ENCODE measurements around the gene CTSW. TPM values are rescaled to one million over a fixed set of nuclear protein-coding genes. Genes with fewer than 3 reads are reported as not detected.

Gene CTSW
- total RNA-seq, 2 experiments from 2014 or later: 1.7 TPM

DNA sequence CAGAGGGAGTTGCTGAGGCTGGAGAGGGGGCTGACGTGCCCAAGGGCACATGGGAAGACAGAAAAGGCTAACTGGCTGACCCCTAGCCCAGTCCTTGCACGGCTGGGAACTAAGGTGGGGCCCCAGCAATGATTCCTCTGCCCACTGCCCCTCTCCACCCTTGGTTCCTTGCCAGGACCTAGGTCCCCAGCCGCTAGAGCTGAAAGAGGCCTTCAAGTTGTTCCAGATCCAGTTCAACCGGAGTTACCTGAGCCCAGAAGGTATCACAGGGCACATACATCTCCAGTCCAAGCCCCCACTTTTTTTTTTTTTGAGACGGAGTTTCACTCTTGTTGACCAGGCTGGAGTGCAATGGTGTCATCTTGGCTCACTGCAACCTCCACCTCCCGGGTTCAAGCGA, 390 bp downstream of the CTSW start:
- no peak for ATAC-seq

DNA sequence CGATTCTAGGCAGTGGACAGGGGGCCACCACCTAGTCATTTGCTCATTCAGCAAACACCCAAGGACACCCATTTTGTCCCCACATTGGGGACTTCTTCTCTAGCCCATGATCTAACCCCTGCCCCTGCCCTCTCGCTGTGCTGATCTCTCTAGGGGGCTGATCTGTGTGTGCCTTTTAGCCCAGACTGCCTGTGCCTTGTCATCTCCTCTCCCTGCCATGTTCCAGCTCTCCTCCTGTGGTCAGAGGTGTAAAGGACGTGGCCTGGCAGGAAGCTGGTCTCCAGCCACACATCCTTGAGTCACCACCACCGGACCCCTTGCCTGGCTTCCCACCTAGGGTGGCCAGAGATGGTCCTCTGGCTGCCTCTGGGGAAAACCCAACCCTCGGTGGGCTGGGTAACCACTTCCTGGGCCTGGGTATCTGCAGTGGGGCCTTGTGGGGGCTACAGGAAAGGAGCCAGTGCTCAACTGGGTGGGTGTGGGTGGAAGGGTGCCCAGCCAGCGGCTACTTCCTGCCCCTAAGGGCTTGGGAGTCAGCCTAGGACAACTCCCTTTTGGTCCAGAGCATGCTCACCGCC, 1.3 kb downstream of the CTSW start:
- intact Hi-C loops (cut with DNase I, micrococcal nuclease): no loop called here
- ATAC-seq (no peak), DNase-seq (peak; percentile 9)
- peaks cover 29% of the 10 kb centered on the region for H3K4me1 Mint-ChIP-seq
- no peak overlapping the region for H3K4me3 Mint-ChIP-seq
- CTCF ChIA-PET: interaction anchor here (0.5 to 2.2 kb wide), 7 partner anchors 9 to 341 kb away, joined by 3 to 7 read pairs (median 4); partner anchors contain the start of genes CCDC85B and MUS81
- peaks cover 19% of the 10 kb centered on the region for H3K36me3 Mint-ChIP-seq (ENCODE audit: low read depth)
- no peak overlapping the region for H3K27ac Mint-ChIP-seq
- POLR2A ChIA-PET: no interaction called here
- no peaks in the 10 kb centered on the region for H3K9me3 Mint-ChIP-seq (ENCODE audit: low read depth)
- H3K27me3 Mint-ChIP-seq: no peaks in the 10 kb centered on the region

More for the DNA sequence above, 390 bp downstream of the CTSW start:
- peaks cover 14% of the 10 kb centered on the region for H3K36me3 Mint-ChIP-seq (ENCODE audit: low read depth)
- no peaks in the 10 kb centered on the region for H3K27me3 Mint-ChIP-seq
- no peak for DNase-seq
- ChIA-PET POLR2A (no interaction called here), CTCF (interaction anchor here (0.9 to 1.5 kb wide), 3 partner anchors 11 to 100 kb away, joined by 3 to 5 read pairs (median 5); partner anchors contain the start of genes CCDC85B and MUS81)
- no peak overlapping the region for H3K4me3 Mint-ChIP-seq
- H3K27ac Mint-ChIP-seq: no peak overlapping the region
- H3K4me1 Mint-ChIP-seq: peaks cover 25% of the 10 kb centered on the region
- intact Hi-C loops (cut with DNase I, micrococcal nuclease): no loop called here
- no peaks in the 10 kb centered on the region for H3K9me3 Mint-ChIP-seq (ENCODE audit: low read depth)

GRCh38 chr11:65882120-65883057, 2.8 kb downstream of the CTSW start:
- ChIA-PET CTCF (interaction anchor here (1.0 to 2.2 kb wide), 5 partner anchors 12 to 340 kb away, joined by 3 to 7 read pairs (median 4); partner anchors contain the start of gene MUS81), POLR2A (no interaction called here)
- intact Hi-C loops (cut with DNase I, micrococcal nuclease): no loop called here
- no peak for DNase-seq
- H3K27me3 Mint-ChIP-seq: no peaks in the 10 kb centered on the region
- no peak overlapping the region for H3K27ac Mint-ChIP-seq
- no peaks in the 10 kb centered on the region for H3K9me3 Mint-ChIP-seq (ENCODE audit: low read depth)
- H3K4me3 Mint-ChIP-seq: no peak overlapping the region
- peaks cover 28% of the 10 kb centered on the region for H3K36me3 Mint-ChIP-seq (ENCODE audit: low read depth)
- no peak for ATAC-seq
- H3K4me1 Mint-ChIP-seq: peaks cover 40% of the 10 kb centered on the region

DNA sequence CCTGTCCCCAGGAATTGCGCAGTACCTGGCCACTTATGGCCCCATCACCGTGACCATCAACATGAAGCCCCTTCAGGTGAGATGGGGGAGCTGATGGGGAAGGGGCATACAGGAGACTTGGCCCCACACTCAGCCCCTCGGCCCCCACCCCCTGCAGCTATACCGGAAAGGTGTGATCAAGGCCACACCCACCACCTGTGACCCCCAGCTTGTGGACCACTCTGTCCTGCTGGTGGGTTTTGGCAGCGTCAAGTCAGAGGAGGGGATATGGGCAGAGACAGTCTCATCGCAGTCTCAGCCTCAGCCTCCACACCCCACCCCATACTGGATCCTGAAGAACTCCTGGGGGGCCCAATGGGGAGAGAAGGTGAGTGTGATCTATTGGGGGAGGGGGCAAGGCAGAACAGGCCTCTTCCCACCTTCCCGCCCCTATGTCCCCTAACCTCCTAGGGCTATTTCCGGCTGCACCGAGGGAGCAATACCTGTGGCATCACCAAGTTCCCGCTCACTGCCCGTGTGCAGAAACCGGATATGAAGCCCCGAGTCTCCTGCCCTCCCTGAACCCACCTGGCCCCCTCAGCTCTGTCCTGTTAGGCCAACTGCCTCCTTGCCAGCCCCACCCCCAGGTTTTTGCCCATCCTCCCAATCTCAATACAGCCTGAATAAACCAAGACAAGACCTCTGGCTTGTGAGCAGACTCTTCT, 3.6 kb downstream of the CTSW start:
- peaks cover 31% of the 10 kb centered on the region for H3K36me3 Mint-ChIP-seq (ENCODE audit: low read depth)
- no peaks in the 10 kb centered on the region for H3K27me3 Mint-ChIP-seq
- ChIA-PET POLR2A (no interaction called here), CTCF (interaction anchor here (1.0 to 8.5 kb wide), 11 partner anchors 9 to 111 kb away, joined by 3 to 113 read pairs (median 12); partner anchors contain the start of genes FOSL1 and MUS81)
- intact Hi-C loops (cut with DNase I, micrococcal nuclease): no loop called here
- DNase-seq (no peak), ATAC-seq (no peak)
- H3K4me1 Mint-ChIP-seq: peaks cover 46% of the 10 kb centered on the region
- H3K27ac Mint-ChIP-seq: no peak overlapping the region
- H3K4me3 Mint-ChIP-seq: no peak overlapping the region
- H3K9me3 Mint-ChIP-seq (ENCODE audit: low read depth): no peaks in the 10 kb centered on the region

- DNase-seq (no peak), ATAC-seq (no peak)
- Mint-ChIP-seq H3K9me3 (ENCODE audit: low read depth) (no peaks in the 10 kb centered on the region), H3K4me3 (no peak overlapping the region), H3K27me3 (no peaks in the 10 kb centered on the region), H3K36me3 (ENCODE audit: low read depth) (peaks cover 32% of the 10 kb centered on the region), H3K27ac (peak overlapping the region; percentile 76), H3K4me1 (peaks cover 47% of the 10 kb centered on the region)
- intact Hi-C loops (cut with DNase I, micrococcal nuclease): loop anchor here (1.0 kb wide), 3 partner anchors 24 to 138 kb away; partner anchors contain the start of gene MUS81 (in 1 of the 2)
- ChIA-PET CTCF (interaction anchor here (0.6 to 10.8 kb wide), 43 partner anchors 10 to 464 kb away, joined by 3 to 210 read pairs (median 4); partner anchors contain the start of genes BANF1, CFL1, FOSL1 and KAT5), POLR2A (interaction anchor here (0.7 to 1.5 kb wide), 3 partner anchors 12 to 169 kb away, joined by 3 to 6 read pairs (median 3); no protein-coding TSS in a partner anchor)
Observed at GRCh38 chr11:65883786-65884715, 4.4 kb downstream of the CTSW start.

- ChIA-PET POLR2A (interaction anchor here (0.5 to 1.5 kb wide), 5 partner anchors 13 to 462 kb away, joined by 3 to 6 read pairs (median 3); partner anchors contain the start of gene NEAT1), CTCF (interaction anchor here (0.6 to 10.8 kb wide), 47 partner anchors 8 to 465 kb away, joined by 3 to 210 read pairs (median 4); partner anchors contain the start of genes BANF1, CFL1, FOSL1 and KAT5)
- peak; percentile 91 for DNase-seq
- H3K4me1 Mint-ChIP-seq: peaks cover 51% of the 10 kb centered on the region
- no peaks in the 10 kb centered on the region for H3K9me3 Mint-ChIP-seq (ENCODE audit: low read depth)
- no peak overlapping the region for H3K4me3 Mint-ChIP-seq
- peaks cover 32% of the 10 kb centered on the region for H3K36me3 Mint-ChIP-seq (ENCODE audit: low read depth)
- intact Hi-C loops (cut with DNase I, micrococcal nuclease): loop anchor here (1.0 kb wide), 3 partner anchors 24 to 138 kb away; partner anchors contain the start of gene MUS81 (in 1 of the 2)
- peak; percentile 57 for ATAC-seq
- no peaks in the 10 kb centered on the region for H3K27me3 Mint-ChIP-seq
- peak overlapping the region; percentile 76 for H3K27ac Mint-ChIP-seq
Observed at GRCh38 chr11:65884716-65885092, 5.1 kb downstream of the CTSW start.

GRCh38 chr11:65885231-65885630, 5.6 kb downstream of the CTSW start:
- H3K36me3 Mint-ChIP-seq (ENCODE audit: low read depth): peaks cover 32% of the 10 kb centered on the region
- ChIA-PET POLR2A (interaction anchor here (0.5 to 1.5 kb wide), 4 partner anchors 14 to 463 kb away, joined by 3 to 6 read pairs (median 4); partner anchors contain the start of gene NEAT1), CTCF (interaction anchor here (0.7 to 10.8 kb wide), 41 partner anchors 8 to 383 kb away, joined by 3 to 210 read pairs (median 5); partner anchors contain the start of genes CFL1, FOSL1, KAT5 and MUS81)
- intact Hi-C loops (cut with DNase I, micrococcal nuclease): no loop called here
- H3K4me1 Mint-ChIP-seq: peaks cover 52% of the 10 kb centered on the region
- H3K9me3 Mint-ChIP-seq (ENCODE audit: low read depth): no peaks in the 10 kb centered on the region
- H3K27ac Mint-ChIP-seq: no peak overlapping the region
- H3K27me3 Mint-ChIP-seq: no peaks in the 10 kb centered on the region
- ATAC-seq: no peak
- DNase-seq: no peak
- no peak overlapping the region for H3K4me3 Mint-ChIP-seq

DNA sequence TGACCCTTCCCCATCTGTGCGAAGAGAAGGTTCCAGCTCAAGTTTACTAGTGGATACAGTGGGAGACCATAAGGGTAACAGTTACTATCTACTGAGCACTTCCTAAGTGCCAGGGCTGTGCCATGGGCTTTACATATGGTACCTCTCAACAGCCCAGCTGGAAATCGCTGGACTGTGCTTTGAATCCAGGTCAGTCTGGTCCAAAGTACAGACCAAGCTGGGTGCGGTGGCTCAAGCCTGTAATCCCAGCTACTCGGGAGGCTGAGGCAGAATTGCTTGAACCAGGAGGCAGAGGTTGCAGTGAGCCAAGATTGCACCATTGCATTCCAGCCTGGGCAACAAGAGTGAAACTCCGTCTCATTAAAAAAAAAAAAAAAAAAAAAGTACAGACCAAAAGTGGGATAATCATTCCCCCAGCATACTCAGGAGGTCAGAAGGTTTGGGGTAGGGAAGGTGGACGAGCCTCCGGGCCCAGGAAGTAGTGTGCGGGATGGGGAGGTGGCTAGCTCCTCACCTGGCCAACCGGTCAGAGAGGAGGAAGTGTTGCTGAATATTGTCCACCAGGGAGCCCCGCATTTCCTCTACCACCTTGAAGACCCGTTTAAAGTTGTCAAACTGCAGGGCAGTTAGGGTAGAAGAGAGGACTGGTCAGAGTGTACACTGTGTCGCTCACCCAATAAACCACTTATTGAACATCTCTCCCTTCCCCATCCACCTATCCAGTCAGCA, 6.3 kb downstream of the CTSW start:
- DNase-seq (no peak), ATAC-seq (no peak)
- no peak overlapping the region for H3K27ac Mint-ChIP-seq
- H3K36me3 Mint-ChIP-seq (ENCODE audit: low read depth): peaks cover 32% of the 10 kb centered on the region
- ChIA-PET CTCF (interaction anchor here (0.6 to 10.8 kb wide), 26 partner anchors 8 to 233 kb away, joined by 3 to 210 read pairs (median 9); partner anchors contain the start of genes CFL1, FOSL1, KAT5 and MUS81), POLR2A (no interaction called here)
- peak overlapping the region; percentile 94 for H3K4me3 Mint-ChIP-seq
- H3K4me1 Mint-ChIP-seq: peaks cover 50% of the 10 kb centered on the region
- intact Hi-C loops (cut with DNase I, micrococcal nuclease): no loop called here
- H3K9me3 Mint-ChIP-seq (ENCODE audit: low read depth): no peaks in the 10 kb centered on the region
- H3K27me3 Mint-ChIP-seq: no peaks in the 10 kb centered on the region

DNA sequence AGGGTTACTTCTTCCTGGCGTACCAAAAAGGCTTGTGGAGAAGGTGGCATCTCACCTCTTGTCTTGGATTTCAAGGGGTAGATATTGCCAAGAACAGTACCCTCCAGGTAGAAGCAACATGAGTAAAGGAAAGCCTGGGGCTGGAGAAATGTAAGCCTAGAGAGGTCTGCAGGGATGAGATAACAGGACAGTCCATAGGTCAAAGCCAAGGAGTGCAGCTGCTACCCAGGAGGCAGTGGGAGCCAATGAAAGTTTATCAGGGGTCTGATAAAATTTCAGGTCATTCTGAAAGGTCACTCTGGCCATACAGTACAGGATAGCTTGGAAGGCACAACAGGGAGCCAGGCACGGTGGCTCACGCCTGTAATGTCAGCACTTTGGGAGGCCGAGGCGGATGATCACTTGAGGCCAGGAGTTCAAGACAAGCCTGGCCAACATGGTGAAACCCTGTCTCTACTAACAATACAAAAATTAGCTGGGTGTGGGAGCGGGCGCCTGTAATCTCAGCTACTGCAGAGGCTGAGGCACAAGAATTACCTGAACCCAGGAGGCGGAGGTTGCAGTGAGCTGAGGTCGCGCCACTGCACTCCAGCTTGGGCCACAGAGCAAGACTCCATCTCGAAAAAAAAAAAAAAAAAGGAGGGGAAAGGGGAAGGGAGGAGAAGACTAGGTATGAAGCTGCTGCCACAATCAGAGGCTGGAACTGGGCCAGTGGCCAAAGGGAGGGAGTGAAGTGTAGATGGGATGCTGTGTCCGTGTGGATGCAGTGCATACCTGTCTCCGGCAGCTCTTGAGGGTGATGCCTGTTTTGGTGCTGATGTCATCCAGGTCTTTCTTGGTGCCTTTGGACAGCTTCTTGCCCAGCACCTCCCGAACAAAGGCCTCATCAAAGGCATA, 7.4 kb downstream of the CTSW start:
- H3K27me3 Mint-ChIP-seq: no peaks in the 10 kb centered on the region
- H3K9me3 Mint-ChIP-seq (ENCODE audit: low read depth): no peaks in the 10 kb centered on the region
- CTCF ChIA-PET: interaction anchor here (0.6 to 10.8 kb wide), 16 partner anchors 12 to 181 kb away, joined by 3 to 210 read pairs (median 5); partner anchors contain the start of genes CFL1, FOSL1, KAT5 and MUS81
- peaks cover 34% of the 10 kb centered on the region for H3K36me3 Mint-ChIP-seq (ENCODE audit: low read depth)
- ATAC-seq (no peak), DNase-seq (no peak)
- POLR2A ChIA-PET: interaction anchor here (6.0 to 6.3 kb wide), 2 partner anchors 13 to 28 kb away, joined by 59 to 68 read pairs; partner anchors contain the start of genes CFL1, FOSL1 and MUS81
- intact Hi-C loops (cut with DNase I, micrococcal nuclease): no loop called here
- peaks cover 45% of the 10 kb centered on the region for H3K4me1 Mint-ChIP-seq
- peak overlapping the region; percentile 95 for H3K27ac Mint-ChIP-seq
- H3K4me3 Mint-ChIP-seq: peak overlapping the region; percentile 94

All from activated CD4-positive, alpha-beta T cell treated with anti-CD3 and anti-CD28 coated beads for 36 hours (primary cell).